ENCODE results near the gene OSBPL9.

The OSBPL9 gene

DNA sequence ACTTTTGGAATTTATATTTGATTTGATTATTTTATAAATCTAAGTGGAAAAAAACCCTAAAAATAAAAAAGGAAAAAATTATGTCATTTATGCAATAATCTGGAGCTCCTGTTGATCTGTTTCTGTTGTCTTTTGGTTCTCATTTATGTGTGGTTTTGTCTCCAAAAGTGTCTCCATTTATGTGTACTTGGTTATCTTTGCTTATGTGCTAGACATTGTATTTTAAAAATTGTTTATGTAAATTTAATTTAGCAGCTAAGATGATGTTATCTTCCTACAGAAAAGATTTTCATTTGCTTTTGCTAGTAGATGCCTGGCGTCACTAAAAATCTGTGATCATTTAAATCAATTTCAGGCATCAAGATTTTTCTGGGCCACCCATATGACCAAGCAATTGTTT is 95.7 kb downstream of the OSBPL9 start:
- no peak for DNase-seq (ENCODE audit: insufficient read length, low spot score)
- TF ChIP-seq POLR2AphosphoS5 (IDR thresholded peaks at IDR 0.05; ENCODE audit: low read depth, low read length), result no peak
- TF ChIP-seq SPI1 (IDR thresholded peaks at IDR 0.05; ENCODE audit: low read depth, low read length), result no peak
- TF ChIP-seq TAF1 (IDR thresholded peaks at IDR 0.05; ENCODE audit: low read depth, low read length), result no peak
- TF ChIP-seq POLR2A (IDR thresholded peaks at IDR 0.05; ENCODE audit: low read depth, low read length), result no peak
- TF ChIP-seq PAX5 (IDR thresholded peaks at IDR 0.05; ENCODE audit: insufficient read depth, low read length, severe bottlenecking), result no peak
- TF ChIP-seq POU2F2 (IDR thresholded peaks at IDR 0.05; ENCODE audit: low read depth, low read length), result no peak
- no peak for FAIRE-seq

DNA sequence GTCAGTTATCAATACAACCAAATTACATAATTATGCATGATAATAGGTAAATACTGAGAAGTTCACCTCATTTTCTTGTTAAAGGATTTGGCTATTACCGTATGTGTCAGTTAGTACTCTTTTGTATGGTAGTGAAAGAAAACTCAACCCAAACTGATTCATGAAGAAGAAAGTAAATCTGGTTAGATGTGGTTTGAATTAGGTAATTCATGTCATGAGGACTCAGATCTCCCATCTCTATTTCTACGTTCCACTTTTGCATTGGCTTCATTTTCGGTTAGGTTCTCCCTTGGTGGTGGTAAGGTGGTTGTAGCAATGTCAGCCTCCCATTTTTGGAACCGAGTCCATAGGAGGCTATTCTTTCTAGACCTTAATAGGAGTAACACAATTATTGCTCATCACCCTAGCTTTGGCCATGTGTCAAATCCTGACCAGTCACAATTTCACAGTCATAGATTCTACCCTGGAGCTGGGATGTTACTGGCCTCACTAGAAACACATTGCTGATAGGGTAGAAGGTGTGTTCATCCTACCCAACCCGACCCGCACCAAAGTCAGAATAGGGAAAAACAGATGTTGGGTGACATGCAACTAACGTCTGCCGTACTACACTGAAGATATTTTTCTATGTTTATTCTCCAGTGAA is 97.6 kb downstream of the OSBPL9 start:
- TF ChIP-seq TAF1 (IDR thresholded peaks at IDR 0.05; ENCODE audit: low read depth, low read length) (no peak), POU2F2 (IDR thresholded peaks at IDR 0.05; ENCODE audit: low read depth, low read length) (no peak), SPI1 (IDR thresholded peaks at IDR 0.05; ENCODE audit: low read depth, low read length) (no peak), POLR2A (IDR thresholded peaks at IDR 0.05; ENCODE audit: low read depth, low read length) (no peak), POLR2AphosphoS5 (IDR thresholded peaks at IDR 0.05; ENCODE audit: low read depth, low read length) (no peak), PAX5 (IDR thresholded peaks at IDR 0.05; ENCODE audit: insufficient read depth, low read length, severe bottlenecking) (no peak)
- FAIRE-seq (peak; percentile 60), DNase-seq (ENCODE audit: insufficient read length, low spot score) (no peak)

DNA sequence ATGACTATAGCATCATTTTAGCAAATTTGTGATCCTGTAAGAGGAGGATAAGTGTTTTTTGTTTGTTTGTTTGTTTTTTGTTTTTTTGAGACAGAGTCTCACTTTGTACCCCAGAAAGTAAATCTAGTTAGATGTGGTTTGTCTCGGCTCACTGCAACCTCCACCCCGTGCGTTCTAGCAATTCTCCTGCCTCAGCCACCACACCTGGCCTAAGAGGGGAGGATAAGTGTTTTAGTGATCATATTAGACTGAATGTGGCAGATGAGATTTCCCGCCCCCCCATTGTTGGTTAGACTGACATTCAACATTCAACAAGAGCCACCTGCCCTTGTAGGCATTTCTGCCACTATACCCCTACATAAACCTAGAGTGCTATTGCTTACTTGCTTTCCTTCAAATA is 98.5 kb downstream of the OSBPL9 start:
- FAIRE-seq (peak; percentile 51), DNase-seq (ENCODE audit: insufficient read length, low spot score) (no peak)
- TF ChIP-seq POLR2AphosphoS5 (IDR thresholded peaks at IDR 0.05; ENCODE audit: low read depth, low read length), result no peak
- no peak for TF ChIP-seq POU2F2 (IDR thresholded peaks at IDR 0.05; ENCODE audit: low read depth, low read length)
- no peak for TF ChIP-seq SPI1 (IDR thresholded peaks at IDR 0.05; ENCODE audit: low read depth, low read length)
- no peak for TF ChIP-seq TAF1 (IDR thresholded peaks at IDR 0.05; ENCODE audit: low read depth, low read length)
- no peak for TF ChIP-seq POLR2A (IDR thresholded peaks at IDR 0.05; ENCODE audit: low read depth, low read length)
- no peak for TF ChIP-seq PAX5 (IDR thresholded peaks at IDR 0.05; ENCODE audit: insufficient read depth, low read length, severe bottlenecking)

DNA sequence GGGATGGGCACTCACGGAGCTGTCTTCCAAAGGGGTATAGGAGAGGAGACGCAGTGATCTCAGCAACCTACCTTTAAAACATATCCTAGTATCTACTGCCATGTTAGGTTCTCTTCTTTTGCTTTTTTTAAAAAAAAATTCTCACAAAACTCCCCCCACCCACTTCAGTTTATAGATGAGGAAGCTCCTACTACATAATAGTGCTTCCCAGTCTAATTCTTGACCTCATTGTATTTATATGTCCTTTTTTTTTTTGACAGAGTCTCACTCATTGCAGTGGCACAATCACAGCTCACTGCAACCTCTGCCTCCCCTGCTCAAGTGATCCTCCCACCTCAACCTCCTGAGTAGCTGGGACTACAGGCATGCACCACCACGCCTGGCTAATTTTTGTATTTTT is 99.9 kb downstream of the OSBPL9 start:
- no peak for FAIRE-seq
- DNase-seq (ENCODE audit: insufficient read length, low spot score), result no peak
- TF ChIP-seq POLR2AphosphoS5 (IDR thresholded peaks at IDR 0.05; ENCODE audit: low read depth, low read length) (no peak), POU2F2 (IDR thresholded peaks at IDR 0.05; ENCODE audit: low read depth, low read length) (no peak), PAX5 (IDR thresholded peaks at IDR 0.05; ENCODE audit: insufficient read depth, low read length, severe bottlenecking) (no peak), POLR2A (IDR thresholded peaks at IDR 0.05; ENCODE audit: low read depth, low read length) (no peak), SPI1 (IDR thresholded peaks at IDR 0.05; ENCODE audit: low read depth, low read length) (no peak), TAF1 (IDR thresholded peaks at IDR 0.05; ENCODE audit: low read depth, low read length) (no peak)

DNA sequence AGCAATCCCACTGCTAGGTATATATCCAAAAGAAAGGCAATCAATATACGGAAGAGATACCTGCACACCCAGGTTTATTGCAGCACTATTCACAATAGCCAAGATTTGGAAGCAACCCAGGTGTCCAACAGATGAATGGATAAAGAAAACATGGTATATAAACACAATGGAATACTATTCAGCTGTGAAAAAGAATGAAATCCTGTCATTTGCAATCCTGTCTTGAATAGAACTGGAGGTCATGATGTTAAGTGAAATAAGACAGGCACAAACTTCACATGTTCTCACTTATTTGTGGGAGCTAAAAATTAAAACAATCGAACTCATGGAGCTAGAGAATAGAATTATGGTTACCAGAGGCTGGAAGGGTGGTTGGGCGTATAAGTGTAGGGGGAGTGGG is 101.0 kb downstream of the OSBPL9 start:
- TF ChIP-seq POU2F2 (IDR thresholded peaks at IDR 0.05; ENCODE audit: low read depth, low read length) (no peak), POLR2AphosphoS5 (IDR thresholded peaks at IDR 0.05; ENCODE audit: low read depth, low read length) (no peak), POLR2A (IDR thresholded peaks at IDR 0.05; ENCODE audit: low read depth, low read length) (no peak), PAX5 (IDR thresholded peaks at IDR 0.05; ENCODE audit: insufficient read depth, low read length, severe bottlenecking) (no peak), SPI1 (IDR thresholded peaks at IDR 0.05; ENCODE audit: low read depth, low read length) (no peak)
- FAIRE-seq (no peak), DNase-seq (ENCODE audit: insufficient read length, low spot score) (no peak)

DNA sequence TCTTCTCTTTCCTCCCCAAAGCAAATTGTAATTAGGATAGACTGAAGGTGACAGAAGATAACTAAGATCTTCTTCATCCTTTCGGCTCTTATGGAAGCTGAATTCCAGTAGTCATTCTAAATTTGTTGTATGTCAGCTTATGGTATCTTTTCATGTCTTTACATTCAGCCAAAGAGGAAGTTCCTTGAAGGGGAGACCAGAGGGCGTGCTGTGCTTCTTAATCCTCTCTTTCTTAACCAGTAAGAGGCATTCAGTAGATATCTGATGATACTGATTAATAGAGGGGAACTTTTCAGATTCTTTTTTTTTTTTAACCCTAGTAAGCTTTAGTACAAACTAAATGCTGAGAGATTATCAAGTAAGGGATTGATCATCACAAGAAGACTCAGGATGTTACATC is 102.3 kb downstream of the OSBPL9 start:
- DNase-seq (ENCODE audit: insufficient read length, low spot score) (no peak), FAIRE-seq (no peak)

DNA sequence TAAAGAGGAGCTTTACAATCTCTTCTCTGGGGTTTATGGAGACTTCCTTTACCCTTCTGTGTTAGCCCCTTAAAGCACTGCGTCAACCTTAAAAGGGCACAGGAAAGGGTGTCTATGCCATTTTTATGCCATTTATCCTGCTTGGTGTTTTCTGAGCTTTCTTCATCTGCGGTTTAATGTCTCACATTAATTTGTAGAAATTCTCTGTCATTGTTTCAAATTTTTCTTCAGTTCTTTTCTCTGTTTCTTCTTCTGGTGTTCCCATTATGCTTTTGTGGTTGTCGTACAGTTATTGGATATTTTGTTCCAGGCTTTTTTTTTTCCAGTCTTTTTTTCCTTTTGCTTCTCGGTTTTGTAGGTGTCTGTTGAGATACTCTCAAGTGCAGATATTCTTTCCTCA is 107.9 kb downstream of the OSBPL9 start:
- no peak for FAIRE-seq
- TF ChIP-seq TAF1 (IDR thresholded peaks at IDR 0.05; ENCODE audit: low read depth, low read length) (no peak), POU2F2 (IDR thresholded peaks at IDR 0.05; ENCODE audit: low read depth, low read length) (no peak), POLR2AphosphoS5 (IDR thresholded peaks at IDR 0.05; ENCODE audit: low read depth, low read length) (no peak), SPI1 (IDR thresholded peaks at IDR 0.05; ENCODE audit: low read depth, low read length) (no peak), POLR2A (IDR thresholded peaks at IDR 0.05; ENCODE audit: low read depth, low read length) (no peak), PAX5 (IDR thresholded peaks at IDR 0.05; ENCODE audit: insufficient read depth, low read length, severe bottlenecking) (no peak)
- DNase-seq (ENCODE audit: insufficient read length, low spot score), result no peak

More for the DNA sequence above, 102.3 kb downstream of the OSBPL9 start:
- TF ChIP-seq PAX5 (IDR thresholded peaks at IDR 0.05; ENCODE audit: insufficient read depth, low read length, severe bottlenecking), result no peak
- no peak for TF ChIP-seq POLR2AphosphoS5 (IDR thresholded peaks at IDR 0.05; ENCODE audit: low read depth, low read length)
- no peak for TF ChIP-seq SPI1 (IDR thresholded peaks at IDR 0.05; ENCODE audit: low read depth, low read length)
- TF ChIP-seq TAF1 (IDR thresholded peaks at IDR 0.05; ENCODE audit: low read depth, low read length), result no peak
- TF ChIP-seq POU2F2 (IDR thresholded peaks at IDR 0.05; ENCODE audit: low read depth, low read length), result no peak
- no peak for TF ChIP-seq POLR2A (IDR thresholded peaks at IDR 0.05; ENCODE audit: low read depth, low read length)

DNA sequence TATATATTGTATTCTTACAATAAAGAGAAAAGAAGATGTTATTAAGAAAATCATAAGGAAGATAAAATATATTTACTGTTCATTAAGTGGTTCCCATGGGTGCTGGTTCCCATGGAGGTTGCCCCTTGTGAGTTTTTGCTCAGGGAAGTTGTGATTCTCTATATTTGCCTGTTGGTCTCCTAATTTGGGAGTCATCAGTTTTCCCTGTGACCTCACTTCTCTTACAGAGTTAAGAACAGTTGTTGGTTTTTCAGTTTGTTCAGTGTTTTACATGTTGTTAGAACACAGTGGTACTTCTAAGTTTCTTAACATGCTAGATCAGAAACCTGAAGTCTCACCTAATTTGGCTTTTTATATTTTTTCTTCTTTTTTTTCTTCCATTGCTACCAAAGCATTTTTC is 109.2 kb downstream of the OSBPL9 start:
- no peak for TF ChIP-seq POLR2AphosphoS5 (IDR thresholded peaks at IDR 0.05; ENCODE audit: low read depth, low read length)
- no peak for TF ChIP-seq PAX5 (IDR thresholded peaks at IDR 0.05; ENCODE audit: insufficient read depth, low read length, severe bottlenecking)
- TF ChIP-seq POLR2A (IDR thresholded peaks at IDR 0.05; ENCODE audit: low read depth, low read length), result no peak
- no peak for TF ChIP-seq TAF1 (IDR thresholded peaks at IDR 0.05; ENCODE audit: low read depth, low read length)
- TF ChIP-seq SPI1 (IDR thresholded peaks at IDR 0.05; ENCODE audit: low read depth, low read length), result no peak
- no peak for TF ChIP-seq POU2F2 (IDR thresholded peaks at IDR 0.05; ENCODE audit: low read depth, low read length)
- no peak for DNase-seq (ENCODE audit: insufficient read length, low spot score)
- FAIRE-seq, result no peak

DNA sequence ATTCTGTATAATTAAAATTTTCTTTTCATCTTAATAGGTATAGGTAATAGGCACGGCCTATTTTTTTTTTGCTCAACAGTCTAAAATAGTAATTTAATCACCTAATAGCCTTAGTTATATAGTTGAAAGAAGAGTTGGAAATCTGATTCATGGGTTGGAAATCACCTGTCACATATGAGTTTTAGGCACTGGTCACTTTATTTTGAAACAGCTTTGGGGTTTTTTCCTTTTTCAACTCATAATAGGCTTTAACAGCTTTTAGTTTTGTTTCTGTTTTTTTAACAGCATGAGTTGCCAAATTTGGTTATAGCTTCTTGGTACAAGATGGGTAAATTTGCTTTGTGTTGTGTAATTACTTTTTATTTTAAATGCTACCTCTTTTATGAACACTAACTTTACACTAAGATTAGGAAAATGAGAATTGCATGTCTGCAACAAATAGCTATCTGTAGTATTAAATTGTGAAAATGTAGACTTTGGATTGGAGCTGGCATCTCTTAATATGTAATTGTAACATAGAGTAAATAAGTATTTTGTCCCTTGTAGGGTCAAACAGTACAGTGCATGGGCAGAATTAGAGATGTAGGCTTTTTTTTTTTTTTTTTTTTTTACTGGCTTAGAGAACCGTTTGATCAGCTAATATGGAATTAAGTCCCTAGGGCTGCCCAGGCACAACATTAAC is 109.8 kb downstream of the OSBPL9 start:
- DNase-seq (ENCODE audit: insufficient read length, low spot score), result no peak

More for the DNA sequence above, 109.8 kb downstream of the OSBPL9 start:
- TF ChIP-seq POLR2AphosphoS5 (IDR thresholded peaks at IDR 0.05; ENCODE audit: low read depth, low read length) (no peak), SPI1 (IDR thresholded peaks at IDR 0.05; ENCODE audit: low read depth, low read length) (no peak), POLR2A (IDR thresholded peaks at IDR 0.05; ENCODE audit: low read depth, low read length) (no peak), PAX5 (IDR thresholded peaks at IDR 0.05; ENCODE audit: insufficient read depth, low read length, severe bottlenecking) (no peak), TAF1 (IDR thresholded peaks at IDR 0.05; ENCODE audit: low read depth, low read length) (no peak), POU2F2 (IDR thresholded peaks at IDR 0.05; ENCODE audit: low read depth, low read length) (no peak)
- FAIRE-seq, result peak; percentile 35
